Measurements from ENCODE around the gene PPP1R3G. TPM values are rescaled to one million over a fixed set of nuclear protein-coding genes. Genes with fewer than 3 reads are reported as not detected.

PPP1R3G gene
- total and polyA plus RNA-seq, 2 of the 13 experiments (the other 11 are each of a cell fraction or from before 2014, with no cell fraction given) = 1.2 to 1.3 TPM

GRCh38 chr6:5111626-5112025, 26.5 kb downstream of the PPP1R3G start:
- ChIA-PET CTCF (ENCODE audit: low intra/inter-chr PET ratio, low total read pairs) (no interaction called here), POLR2A (no interaction called here)
- no peak for DNase-seq (ENCODE audit: low spot score)
- peak; percentile 22 for TF ChIP-seq AGO2 (optimal IDR thresholded peaks at IDR 0.05; ENCODE audit: low read depth, low read length)
- no peak for TF ChIP-seq NR0B2 (CRISPR knock-in tag; IDR thresholded peaks at IDR 0.05)
- TF ChIP-seq, protein P1, sequence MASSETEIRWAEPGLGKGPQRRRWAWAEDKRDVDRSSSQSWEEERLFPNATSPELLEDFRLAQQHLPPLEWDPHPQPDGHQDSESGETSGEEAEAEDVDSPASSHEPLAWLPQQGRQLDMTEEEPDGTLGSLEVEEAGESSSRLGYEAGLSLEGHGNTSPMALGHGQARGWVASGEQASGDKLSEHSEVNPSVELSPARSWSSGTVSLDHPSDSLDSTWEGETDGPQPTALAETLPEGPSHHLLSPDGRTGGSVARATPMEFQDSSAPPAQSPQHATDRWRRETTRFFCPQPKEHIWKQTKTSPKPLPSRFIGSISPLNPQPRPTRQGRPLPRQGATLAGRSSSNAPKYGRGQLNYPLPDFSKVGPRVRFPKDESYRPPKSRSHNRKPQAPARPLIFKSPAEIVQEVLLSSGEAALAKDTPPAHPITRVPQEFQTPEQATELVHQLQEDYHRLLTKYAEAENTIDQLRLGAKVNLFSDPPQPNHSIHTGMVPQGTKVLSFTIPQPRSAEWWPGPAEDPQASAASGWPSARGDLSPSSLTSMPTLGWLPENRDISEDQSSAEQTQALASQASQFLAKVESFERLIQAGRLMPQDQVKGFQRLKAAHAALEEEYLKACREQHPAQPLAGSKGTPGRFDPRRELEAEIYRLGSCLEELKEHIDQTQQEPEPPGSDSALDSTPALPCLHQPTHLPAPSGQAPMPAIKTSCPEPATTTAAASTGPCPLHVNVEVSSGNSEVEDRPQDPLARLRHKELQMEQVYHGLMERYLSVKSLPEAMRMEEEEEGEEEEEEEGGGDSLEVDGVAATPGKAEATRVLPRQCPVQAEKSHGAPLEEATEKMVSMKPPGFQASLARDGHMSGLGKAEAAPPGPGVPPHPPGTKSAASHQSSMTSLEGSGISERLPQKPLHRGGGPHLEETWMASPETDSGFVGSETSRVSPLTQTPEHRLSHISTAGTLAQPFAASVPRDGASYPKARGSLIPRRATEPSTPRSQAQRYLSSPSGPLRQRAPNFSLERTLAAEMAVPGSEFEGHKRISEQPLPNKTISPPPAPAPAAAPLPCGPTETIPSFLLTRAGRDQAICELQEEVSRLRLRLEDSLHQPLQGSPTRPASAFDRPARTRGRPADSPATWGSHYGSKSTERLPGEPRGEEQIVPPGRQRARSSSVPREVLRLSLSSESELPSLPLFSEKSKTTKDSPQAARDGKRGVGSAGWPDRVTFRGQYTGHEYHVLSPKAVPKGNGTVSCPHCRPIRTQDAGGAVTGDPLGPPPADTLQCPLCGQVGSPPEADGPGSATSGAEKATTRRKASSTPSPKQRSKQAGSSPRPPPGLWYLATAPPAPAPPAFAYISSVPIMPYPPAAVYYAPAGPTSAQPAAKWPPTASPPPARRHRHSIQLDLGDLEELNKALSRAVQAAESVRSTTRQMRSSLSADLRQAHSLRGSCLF (CRISPR knock-in tag; IDR thresholded peaks at IDR 0.05; ENCODE audit: borderline replicate concordance) = no peak
- TF ChIP-seq ZNF614 (CRISPR knock-in tag; IDR thresholded peaks at IDR 0.05; ENCODE audit: borderline replicate concordance) = no peak
- Histone ChIP-seq H3K27me3 (ENCODE audit: control insufficient read depth in 1 of 2, insufficient read depth in 2 of 2, low read length in 2 of 2) (no peaks in the 10 kb centered on the region), H2AFZ (ENCODE audit: low read length) (no peak overlapping the region), H4K20me1 (ENCODE audit: insufficient read depth, low read length) (no peaks in the 10 kb centered on the region), H3K9me3 (ENCODE audit: low read length) (no peaks in the 10 kb centered on the region), H3K79me2 (ENCODE audit: insufficient read depth, low read length) (no peaks in the 10 kb centered on the region), H3K36me3 (replicated peaks in 1 of 2; ENCODE audit: control insufficient read depth in 1 of 2, insufficient read depth in 2 of 2, low read length in 2 of 2) (peaks cover 11 to 28% of the 10 kb centered on the region in 2 experiments; a peak in 4 of 5 replicates), H3K27ac (ENCODE audit: extremely low read length, insufficient read depth, low read length) (no peak overlapping the region), H3K4me2 (ENCODE audit: low read depth, low read length) (no peak overlapping the region), H3K4me3 (replicated peaks in 1 of 3; ENCODE audit: insufficient read depth in 1 of 3, low read depth in 2 of 3, low read length in 3 of 3) (no peak overlapping the region), H3K4me1 (ENCODE audit: insufficient read depth, low read length) (peaks cover 18% of the 10 kb centered on the region), H3K9ac (ENCODE audit: insufficient read depth, low read depth, low read length) (no peak overlapping the region)
- no peak for ATAC-seq
- 99% methylated on average over 7 of the region's 7 CpGs for WGBS (ENCODE audit: low lambda C conversion rate)
- in situ Hi-C loops (cut with HindIII; ENCODE audit: extremely low pct_ligation_motif_present, low pct_unique_long_range_greater_than_20kb) = no loop called here
- no peak for FAIRE-seq
- intact Hi-C loops (cut with micrococcal nuclease; ENCODE audit: unreplicated experiment) = no loop called here
- BruUV-seq (replicated peaks) = no TSS peak
